SK-N-SH (cell line): ENCODE results near the gene ST3GAL6. TPM values are rescaled to one million over a fixed set of nuclear protein-coding genes. Genes with fewer than 3 reads are reported as not detected.

Source experiments
- CTCF ChIA-PET: fragments of 300-600, 350-600 bp; formaldehyde crosslinking; extraction: SDS; loops from one replicate; lab custom pipeline; 2021; lab: Yijun Ruan, JAX
- POLR2A ChIA-PET: fragments of 350-600 bp; sonication (Branson Sonifier 250); formaldehyde crosslinking; extraction: SDS; loops from one replicate; lab custom pipeline; 2020; ENCODE audit warnings: antibody characterized with exemption, inconsistent platforms; lab: Yijun Ruan, JAX
- DNase-seq: peaks from one replicate; pipeline ENCODE4 v3.0.0; 2012
- H2AFZ ChIP-seq: fragments of 200-600 bp; sonication (generic); 2 replicates; pipeline ENCODE4 v1.8.1; 2016; ENCODE audit warnings: antibody characterized with exemption, mild to moderate bottlenecking, low read depth
- H3F3A ChIP-seq: fragments of 200-600 bp; sonication (generic); replicated peaks from 2 replicates; pipeline ENCODE3; 2016; ENCODE audit warnings: antibody characterized with exemption, mild to moderate bottlenecking; ENCODE audit not compliant: insufficient read depth
- H3K27ac ChIP-seq, 2 experiments: fragments of 200-500 bp in 1 of 2; fragments of 200-600 bp in 1 of 2; sonication (Bioruptor generic) in 1 of 2; sonication (generic), shearing (Covaris generic) in 1 of 2; 2 replicates each; pipeline versions ENCODE4 v1.5.1 to v1.6.1; 2014 to 2016; ENCODE audit warnings: low read depth in 2 of 2, inconsistent platforms in 1 of 2, low read length in 1 of 2, mild to moderate bottlenecking in 1 of 2, mixed read lengths in 1 of 2
- H3K27me3 ChIP-seq: fragments of 200-600 bp; sonication (generic), shearing (Covaris generic); 2 replicates; pipeline ENCODE4 v1.6.1; 2016; ENCODE audit warnings: mixed run types; ENCODE audit not compliant: insufficient read depth
- H3K36me3 ChIP-seq, 2 experiments: fragments of 200-500 bp in 1 of 2; fragments of 200-600 bp in 1 of 2; sonication (Bioruptor generic) in 1 of 2; sonication (generic) in 1 of 2; replicated peaks in 1 of 2; 2 replicates each; pipeline versions ENCODE3 to v1.5.1; 2014 to 2016; ENCODE audit warnings: low read length in 1 of 2, mild to moderate bottlenecking in 1 of 2; ENCODE audit not compliant: insufficient read depth in 2 of 2, control insufficient read depth in 1 of 2
- H3K4me1 ChIP-seq, 2 experiments: fragments of 200-500 bp in 1 of 2; fragments of 200-600 bp in 1 of 2; sonication (Bioruptor generic) in 1 of 2; sonication (generic), shearing (Covaris generic) in 1 of 2; 2 replicates each; pipeline versions ENCODE4 v1.5.1 to v1.6.1; 2014 to 2016; ENCODE audit warnings: low read depth in 1 of 2, low read length in 1 of 2, mixed run types in 1 of 2; ENCODE audit not compliant: insufficient read depth in 2 of 2, control insufficient read depth in 1 of 2
- H3K4me2 ChIP-seq: fragments of 200-600 bp; sonication (generic), shearing (Covaris generic); 2 replicates; pipeline ENCODE4 v1.6.1; 2017; ENCODE audit warnings: mixed run types
- H3K4me3 ChIP-seq, 2 experiments: fragments of 200-500 bp in 1 of 2; fragments of 200-600 bp in 1 of 2; sonication (Bioruptor generic) in 1 of 2; sonication (generic), shearing (Covaris generic) in 1 of 2; 2 replicates each; pipeline versions ENCODE4 v1.5.1 to v1.8.1; 2014 to 2016; ENCODE audit warnings: low read depth in 2 of 2, inconsistent platforms in 1 of 2, low read length in 1 of 2, mild to moderate bottlenecking in 1 of 2, mixed read lengths in 1 of 2, moderate library complexity in 1 of 2
- H3K79me2 ChIP-seq: fragments of 200-600 bp; sonication (generic); 2 replicates; pipeline ENCODE4 v1.8.1; 2017; ENCODE audit warnings: mild to moderate bottlenecking; ENCODE audit not compliant: insufficient read depth
- H3K9ac ChIP-seq: fragments of 200-600 bp; sonication (generic); 2 replicates; pipeline ENCODE4 v1.6.1; 2017; ENCODE audit warnings: mixed run types
- H3K9me2 ChIP-seq: fragments of 200-600 bp; sonication (generic); 2 replicates; pipeline ENCODE4 v1.6.1; 2017; ENCODE audit warnings: mixed run types
- H3K9me3 ChIP-seq: fragments of 200-600 bp; sonication (generic); 2 replicates; pipeline ENCODE4 v1.6.1; 2017; ENCODE audit warnings: mixed run types, mild to moderate bottlenecking, moderate library complexity
- H4K20me1 ChIP-seq: fragments of 200-600 bp; sonication (generic); 2 replicates; pipeline ENCODE4 v1.6.1; 2017; ENCODE audit warnings: mild to moderate bottlenecking, mixed run types; ENCODE audit not compliant: insufficient read depth
- CHD2 ChIP-seq: fragments of 150-350 bp; IDR thresholded peaks from 2 replicates; pipeline ENCODE4 v1.6.1; 2018; ENCODE audit warnings: low read length; ENCODE audit not compliant: partially characterized antibody
- CTCF ChIP-seq: fragments of 200-600 bp; sonication (generic); IDR thresholded peaks from 2 replicates; pipeline ENCODE4 v1.6.1; 2017; ENCODE audit warnings: antibody characterized with exemption, mild to moderate bottlenecking, moderate library complexity
- ELF1 ChIP-seq: IDR thresholded peaks from 2 replicates; pipeline ENCODE4 v1.4.0; 2012
- EP300 ChIP-seq, 2 experiments: IDR thresholded peaks; 2 replicates each; pipeline versions ENCODE4 v1.4.0 to v1.6.1; 2012; ENCODE audit warnings: borderline replicate concordance in 1 of 2, low read depth in 1 of 2, low read length in 1 of 2
- FOSL2 ChIP-seq: IDR thresholded peaks from 2 replicates; pipeline ENCODE4 v1.4.0; 2012; ENCODE audit warnings: low read depth, mild to moderate bottlenecking, moderate library complexity, borderline replicate concordance
- FOXJ3 ChIP-seq: sonication (generic); formaldehyde crosslinking; IDR thresholded peaks from 2 replicates; pipeline ENCODE4 v1.5.1; 2020; ENCODE audit warnings: mild to moderate bottlenecking, missing genetic modification reagents
- FOXM1 ChIP-seq: IDR thresholded peaks from 2 replicates; pipeline ENCODE4 v1.4.0; 2012; ENCODE audit warnings: low read depth, mild to moderate bottlenecking
- GABPA ChIP-seq: IDR thresholded peaks from 2 replicates; pipeline ENCODE4 v1.4.0; 2012; ENCODE audit warnings: low read depth, mild to moderate bottlenecking
- GATA2 ChIP-seq: sonication (generic); formaldehyde crosslinking; IDR thresholded peaks from 2 replicates; pipeline ENCODE4 v1.5.0; 2020; ENCODE audit warnings: mild to moderate bottlenecking, missing genetic modification reagents
- IRF3 ChIP-seq: fragments of 150-350 bp; IDR thresholded peaks from 2 replicates; pipeline ENCODE4 v1.6.1; 2016; ENCODE audit warnings: mild to moderate bottlenecking, low read depth, low read length
- JUND ChIP-seq: IDR thresholded peaks from 2 replicates; pipeline ENCODE4 v1.4.0; 2012
- MEF2A ChIP-seq: IDR thresholded peaks from 2 replicates; pipeline ENCODE4 v1.4.0; 2012; ENCODE audit warnings: low read depth, borderline replicate concordance
- NFIC ChIP-seq: IDR thresholded peaks from 2 replicates; pipeline ENCODE4 v1.4.0; 2012; ENCODE audit warnings: borderline replicate concordance
- PBX3 ChIP-seq: IDR thresholded peaks from 2 replicates; pipeline ENCODE4; 2012
- POLR2AphosphoS5 ChIP-seq: IDR thresholded peaks from 2 replicates; pipeline ENCODE4 v1.6.1; 2012; ENCODE audit warnings: low read depth, low read length
- RCOR1 ChIP-seq: fragments of 150-350 bp; IDR thresholded peaks from 2 replicates; pipeline ENCODE4 v1.6.1; 2017; ENCODE audit warnings: antibody characterized with exemption, low read length
- SMC3 ChIP-seq: IDR thresholded peaks from 2 replicates; pipeline ENCODE4 v1.6.1; 2012; ENCODE audit warnings: low read depth, low read length, improper control_type of control experiment
- TAF1 ChIP-seq: IDR thresholded peaks from 2 replicates; pipeline ENCODE4 v1.6.1; 2012; ENCODE audit warnings: low read depth, mild to moderate bottlenecking, low read length, moderate library complexity, borderline replicate concordance
- TCF12 ChIP-seq: IDR thresholded peaks from 2 replicates; pipeline ENCODE4 v1.4.0; 2012
- USF1 ChIP-seq: IDR thresholded peaks from 2 replicates; pipeline ENCODE4 v1.4.0; 2012; ENCODE audit warnings: low read depth, borderline replicate concordance
- YY1 ChIP-seq: IDR thresholded peaks from 2 replicates; pipeline ENCODE4 v1.4.0; 2012; ENCODE audit warnings: low read depth, mild to moderate bottlenecking
- ZBTB33 ChIP-seq: IDR thresholded peaks from 2 replicates; pipeline ENCODE4 v1.4.0; 2012; ENCODE audit warnings: low read depth, borderline replicate concordance
- WGBS: methylation state at CpG from one replicate; pipeline ENCODE4 v1.1.6; 2017; ENCODE audit warnings: low lambda C conversion rate; 5-methylcytosine and 5-hydroxymethylcytosine counted together
- polyA plus RNA-seq, 3 experiments: library from polyadenylated mRNA; depleted of rRNA; stranded (reverse); fragments of >200 nt; gene quantifications; 2 replicates each; pipeline ENCODE4 v1.2.3, GENCODE V29; 2012

Gene ST3GAL6
- polyA plus RNA-seq, 1 of the 3 experiments (the other 2 are of a cell fraction) = 16.3 TPM

GRCh38 chr3:98821063-98821462 is 57.9 kb downstream of the ST3GAL6 start:
- Histone ChIP-seq H3K27ac (peak overlapping the region; percentile 47 to 53), H3K79me2 (peaks cover 95% of the 10 kb centered on the region), H3F3A (peaks cover 80% of the 10 kb centered on the region), H3K9me3 (no peaks in the 10 kb centered on the region), H2AFZ (no peak overlapping the region), H3K27me3 (no peaks in the 10 kb centered on the region), H3K4me3 (no peak overlapping the region), H4K20me1 (peaks cover 50% of the 10 kb centered on the region), H3K4me2 (no peak overlapping the region), H3K9me2 (no peaks in the 10 kb centered on the region), H3K4me1 (peaks cover 16 to 31% of the 10 kb centered on the region in 2 experiments), H3K36me3 (peaks cover 43 to 74% of the 10 kb centered on the region in 2 experiments), H3K9ac (no peak overlapping the region)
- ChIA-PET CTCF (interaction anchor here (0.6 to 3.6 kb wide), 4 partner anchors 7 to 219 kb away, joined by 3 to 27 read pairs (median 4); no protein-coding TSS in a partner anchor), POLR2A (no interaction called here)
- DNase-seq = peak; percentile 11
- 65% methylated on average over 3 of the region's 3 CpGs for WGBS
- TF ChIP-seq CHD2 = no peak
- no peak for TF ChIP-seq YY1
- TF ChIP-seq CTCF = no peak
- no peak for TF ChIP-seq PBX3
- TF ChIP-seq IRF3 = no peak
- TF ChIP-seq FOSL2 = no peak
- TF ChIP-seq USF1 = no peak
- TF ChIP-seq ZBTB33 = no peak
- no peak for TF ChIP-seq SMC3
- no peak for TF ChIP-seq MEF2A
- TF ChIP-seq FOXM1 = no peak
- TF ChIP-seq GATA2 (CRISPR knock-in tag) = peak; percentile 47; the same call in 1 of the 2 replicates
- TF ChIP-seq FOXJ3 (CRISPR knock-in tag) = no peak
- TF ChIP-seq TCF12 = peak; percentile 58
- peak; percentile 17; the same call in 1 of the 2 replicates for TF ChIP-seq POLR2AphosphoS5
- no peak for TF ChIP-seq JUND
- no peak for TF ChIP-seq TAF1
- no peak for TF ChIP-seq ELF1
- TF ChIP-seq EP300 (IDR thresholded peaks at IDR 0.05; ENCODE audit: borderline replicate concordance in 1 of 2, low read depth in 1 of 2, low read length in 1 of 2) = 0 out of 4 replicates have a peak, but pooled peaks of 1 of the 2 experiments have one; percentile 18
- TF ChIP-seq GABPA = no peak
- TF ChIP-seq NFIC = no peak
- TF ChIP-seq RCOR1 = no peak
